ENCODE results near the gene SLITRK1. TPM values are rescaled to one million over a fixed set of nuclear protein-coding genes. Genes with fewer than 3 reads are reported as not detected.

The SLITRK1 gene
- total RNA-seq: not detected in 2 replicates

DNA sequence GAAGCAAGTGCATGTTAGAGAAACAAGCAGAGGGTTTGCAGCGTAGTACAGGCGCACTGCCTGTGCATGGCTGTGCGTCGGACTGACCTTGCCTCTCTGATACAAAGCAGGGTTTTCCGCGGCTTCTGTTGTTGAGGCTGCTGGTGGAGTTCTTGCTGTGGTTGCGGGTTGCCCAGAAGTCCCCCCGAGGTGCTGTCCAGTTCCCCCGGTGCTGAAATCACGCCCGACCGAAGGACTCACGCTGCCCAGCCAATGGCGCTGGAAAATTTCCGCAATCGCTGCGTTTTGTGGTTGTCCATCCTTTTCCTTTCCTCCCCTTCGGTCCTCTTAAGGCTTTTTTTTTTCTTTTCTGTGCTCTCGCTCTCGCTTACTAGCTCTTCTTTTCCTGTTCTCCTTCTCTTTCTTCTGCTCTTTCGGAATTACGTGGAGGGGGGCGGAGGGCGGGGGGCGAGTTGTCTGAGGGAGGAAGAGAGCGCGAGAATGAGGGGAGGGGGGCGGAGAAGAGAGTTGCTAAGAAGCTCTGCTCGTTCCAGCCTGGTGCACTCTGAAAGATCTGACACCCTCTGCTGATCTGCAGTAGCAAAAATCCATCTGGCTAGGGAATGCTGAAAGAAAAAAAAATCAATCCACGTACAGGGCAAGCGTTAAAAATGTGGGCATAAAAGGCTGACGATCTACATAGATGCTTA lies at the start of gene SLITRK1:
Gene SLITRK1, minus strand, starts transcription at position 558 of the 689 bp plus-strand sequence. CDS start 967 bp downstream, outside the sequence.

